GM19328 (cell line): ENCODE results near the gene CDC42SE2.
"Not testable (repeated sequence)": the region's sequence is repeated elsewhere in the genome, so short reads cannot be mapped to it uniquely, and the experiment has no call there.

ENCODE experiments used
- ATAC-seq: cut with Tn5 transposase; IDR thresholded peaks from one replicate; pipeline ENCODE4 v1.9.1; 2021; ENCODE audit warnings: mild to moderate bottlenecking, moderate library complexity; ENCODE audit not compliant: unreplicated experiment

The CDC42SE2 gene

DNA sequence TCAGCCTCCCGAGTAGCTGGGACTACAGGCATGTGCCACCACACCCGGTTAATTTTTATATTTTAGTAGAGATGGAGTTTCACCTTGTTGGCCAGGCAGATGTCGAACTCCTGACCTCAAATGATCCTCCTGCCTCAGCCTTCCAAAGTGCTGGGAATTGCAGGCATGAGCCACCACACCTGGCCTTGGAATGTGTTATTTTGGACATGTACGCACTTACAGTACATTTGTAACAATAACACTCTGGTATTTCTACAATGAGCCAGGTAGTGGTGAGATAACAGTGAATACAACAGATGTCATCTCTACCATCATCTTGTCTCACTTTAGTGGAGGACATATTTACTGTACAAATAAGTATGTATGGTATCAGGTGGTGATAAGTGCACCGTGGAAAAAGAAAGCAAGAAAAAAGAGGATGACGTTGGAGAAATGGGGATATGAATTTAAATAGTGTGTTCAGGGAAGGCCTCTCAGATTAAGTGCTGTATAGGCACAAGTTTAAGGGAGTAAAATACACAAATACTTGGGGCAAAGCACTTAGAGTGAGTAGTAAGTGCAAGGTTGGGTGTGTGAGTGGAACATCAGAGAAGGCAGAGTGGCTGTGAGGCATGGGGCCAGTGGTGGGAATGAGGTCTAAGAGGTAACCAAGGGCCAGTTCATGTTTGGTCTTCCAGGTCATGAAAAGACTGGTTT lies 100.1 kb downstream of the CDC42SE2 start:
- ATAC-seq = no peak

DNA sequence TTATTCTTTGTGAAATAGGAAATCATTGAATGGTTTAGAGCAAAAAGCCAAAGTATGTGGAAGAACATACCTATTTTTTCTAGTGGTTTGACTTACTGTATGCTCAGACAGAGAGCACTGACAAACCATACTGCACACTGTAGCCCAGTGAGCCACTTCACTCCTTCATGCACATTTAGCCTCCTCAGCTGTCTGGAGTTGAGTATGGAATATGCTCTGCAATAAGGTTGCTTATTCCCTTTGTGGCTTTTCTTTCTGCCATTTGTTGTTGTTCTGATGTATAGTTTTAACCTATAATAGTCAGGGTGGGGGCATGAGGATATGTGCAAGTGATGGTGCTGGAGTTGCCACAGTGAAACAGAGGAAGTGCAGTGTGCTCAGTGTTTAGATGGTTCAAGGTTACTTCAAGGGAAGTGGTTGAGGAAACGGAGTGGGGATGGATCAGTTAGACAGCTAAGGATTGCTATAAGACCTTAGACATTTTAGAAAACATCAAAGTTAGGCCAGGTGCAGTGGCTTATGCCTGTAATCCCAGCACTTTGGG lies 100.7 kb downstream of the CDC42SE2 start:
- ATAC-seq = no peak

DNA sequence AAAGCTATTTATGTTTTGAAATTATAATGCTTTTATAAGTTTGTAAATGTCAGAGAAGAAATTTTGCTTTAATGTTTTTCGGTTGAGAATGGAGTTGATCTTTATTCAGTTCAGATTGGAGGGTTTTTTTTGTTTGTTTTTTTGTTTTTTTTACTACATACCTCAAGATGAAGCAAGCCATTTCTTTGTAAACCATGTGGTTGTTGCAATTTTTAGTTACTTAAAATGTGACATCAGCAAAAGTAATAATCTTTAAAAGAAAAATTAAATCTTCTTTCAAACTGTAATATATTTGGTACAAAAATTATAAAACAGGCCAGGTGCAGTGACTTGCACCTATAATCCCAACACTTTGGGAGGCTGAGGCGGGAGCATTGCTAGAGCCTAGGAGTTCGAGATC lies 102.6 kb downstream of the CDC42SE2 start:
- ATAC-seq = no peak

DNA sequence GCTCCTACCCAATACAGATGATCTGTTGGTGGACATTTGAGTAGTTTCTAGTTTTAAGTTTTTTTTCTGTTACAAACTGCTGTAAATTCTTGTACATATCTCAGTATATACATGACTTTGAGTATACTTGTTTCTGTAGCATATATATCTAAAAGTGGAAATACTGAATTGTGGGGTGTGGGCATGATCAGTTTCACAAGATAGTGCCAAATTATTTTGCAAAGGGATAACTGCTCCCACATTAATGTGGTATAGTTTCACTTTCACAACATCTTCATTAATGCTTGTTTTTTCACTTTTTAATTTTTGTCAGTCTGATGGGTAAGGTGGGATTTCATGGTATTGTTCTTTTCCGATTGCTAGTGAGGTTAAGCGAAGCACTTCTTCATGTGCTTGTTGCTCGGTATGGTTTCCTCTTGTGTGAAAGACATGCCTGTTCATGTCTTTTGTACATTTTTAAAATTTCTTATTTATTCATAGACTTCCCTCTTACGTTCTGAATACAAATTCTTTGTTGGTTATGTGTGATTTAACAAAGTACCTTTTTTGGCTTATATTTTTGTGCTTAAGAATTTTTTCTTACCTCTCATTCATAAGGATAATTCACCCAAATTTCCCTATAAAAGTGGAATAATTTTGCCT lies 103.5 kb downstream of the CDC42SE2 start:
- no peak for ATAC-seq

DNA sequence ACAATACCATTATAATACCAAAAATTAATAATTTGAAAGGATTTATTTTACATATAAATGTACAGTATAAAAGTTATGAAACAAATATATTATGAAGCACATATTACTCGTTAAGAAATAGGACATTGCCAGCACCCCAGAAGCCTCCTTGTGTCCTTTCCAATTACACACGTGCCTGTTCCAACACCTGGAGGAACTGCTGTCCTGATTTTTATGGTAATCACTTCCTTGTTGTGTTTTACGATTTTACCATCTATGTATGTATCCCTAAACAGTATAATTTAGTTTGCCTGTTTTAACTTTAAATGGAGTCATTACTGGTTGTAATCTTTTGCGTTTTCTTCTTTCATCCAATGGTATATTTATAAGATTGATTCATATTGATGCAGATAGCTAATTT lies 105.0 kb downstream of the CDC42SE2 start:
- no peak for ATAC-seq

DNA sequence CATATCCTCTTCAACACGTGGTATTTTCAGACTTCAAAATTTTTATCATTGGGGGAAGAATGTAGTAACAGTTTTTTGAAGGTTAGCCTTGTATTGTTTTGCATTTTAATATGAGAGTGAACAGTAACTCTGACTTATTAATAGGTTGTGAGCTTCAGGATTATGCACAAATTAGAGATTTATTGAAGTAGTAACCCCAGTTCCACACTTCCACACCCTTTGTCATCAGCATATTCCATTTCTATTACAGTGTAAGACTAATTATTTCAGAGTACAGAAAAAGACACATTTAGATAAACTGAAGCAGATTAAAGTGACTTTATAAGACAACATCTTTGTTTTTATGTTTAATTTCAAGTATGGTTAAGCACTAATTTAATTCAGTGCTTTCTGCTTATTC lies 105.7 kb downstream of the CDC42SE2 start:
- ATAC-seq = no peak

DNA sequence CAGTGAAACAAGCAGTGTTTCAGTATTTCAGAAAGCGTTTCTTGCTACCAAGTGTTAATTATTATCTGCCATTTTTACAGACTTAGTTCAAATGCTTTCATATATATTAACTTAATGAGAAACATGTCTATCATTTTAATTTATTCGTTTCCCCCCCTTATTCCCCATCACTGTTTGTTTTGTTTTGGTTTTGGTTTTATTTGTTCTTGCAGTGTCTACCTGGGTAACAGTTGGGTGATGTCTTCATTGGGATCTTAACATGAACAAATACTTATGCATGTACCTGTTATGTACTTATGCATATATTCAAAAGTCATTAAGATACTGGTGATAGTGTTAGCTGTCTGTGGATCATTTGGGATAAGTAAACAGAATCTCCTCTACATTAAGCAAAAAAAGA lies 108.0 kb downstream of the CDC42SE2 start:
- no peak for ATAC-seq

DNA sequence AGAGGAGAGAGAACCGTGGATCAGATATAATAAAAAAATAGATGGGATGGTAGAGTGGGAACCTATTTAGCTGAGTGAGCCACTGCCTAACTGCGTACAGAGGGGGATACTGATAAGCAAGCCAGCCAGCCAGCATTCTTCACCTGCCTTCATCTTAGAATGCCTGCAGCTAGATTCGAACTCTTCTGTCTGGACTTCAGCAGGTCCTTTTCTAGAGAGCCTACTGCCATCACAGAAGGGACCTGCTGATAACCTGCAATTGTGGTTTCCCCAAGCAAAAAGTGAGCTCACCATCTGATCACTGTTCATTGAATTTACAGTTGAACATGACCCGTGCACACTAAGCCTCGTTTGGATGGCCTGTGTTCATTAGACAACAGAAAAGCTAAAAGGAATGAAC lies 109.4 kb downstream of the CDC42SE2 start:
- ATAC-seq = no peak

DNA sequence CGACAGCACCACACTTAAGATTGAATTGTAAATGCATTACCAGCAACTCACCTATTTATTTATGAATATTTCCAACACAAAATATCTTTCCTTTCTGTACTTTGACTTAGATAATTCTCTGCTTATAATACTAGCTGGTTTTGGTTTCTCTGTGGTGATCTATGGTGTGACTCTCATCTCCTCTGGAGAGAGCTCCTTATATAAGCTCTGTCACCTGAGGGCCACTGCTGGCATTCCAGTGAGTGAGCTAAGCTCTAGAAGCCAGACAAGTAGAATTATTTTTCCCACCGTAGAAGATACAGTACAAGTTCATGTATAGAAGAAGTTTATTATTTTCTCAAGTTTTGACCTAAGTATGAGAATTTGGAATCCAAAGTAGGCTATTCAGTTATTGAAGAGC lies 111.5 kb downstream of the CDC42SE2 start:
- no peak for ATAC-seq

DNA sequence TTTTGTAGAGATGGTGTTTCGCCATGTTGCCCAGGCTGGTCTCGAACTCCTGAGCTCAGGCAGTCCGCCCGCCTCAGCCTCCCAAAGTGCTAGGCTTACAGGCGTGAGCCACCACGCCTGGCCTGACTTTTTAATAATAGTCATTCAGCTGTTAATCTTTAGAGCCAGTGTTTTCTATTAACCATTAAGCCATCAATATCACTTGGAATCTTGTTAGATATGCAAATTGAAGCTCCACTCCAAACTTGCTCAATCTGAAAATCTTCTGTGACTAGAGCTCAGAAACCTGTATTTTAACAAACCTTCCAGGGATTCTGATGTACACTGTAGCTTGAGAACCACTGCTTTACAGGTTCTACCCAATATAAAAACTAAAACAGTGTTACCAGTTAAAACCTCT lies 113.5 kb downstream of the CDC42SE2 start:
- ATAC-seq = no peak

DNA sequence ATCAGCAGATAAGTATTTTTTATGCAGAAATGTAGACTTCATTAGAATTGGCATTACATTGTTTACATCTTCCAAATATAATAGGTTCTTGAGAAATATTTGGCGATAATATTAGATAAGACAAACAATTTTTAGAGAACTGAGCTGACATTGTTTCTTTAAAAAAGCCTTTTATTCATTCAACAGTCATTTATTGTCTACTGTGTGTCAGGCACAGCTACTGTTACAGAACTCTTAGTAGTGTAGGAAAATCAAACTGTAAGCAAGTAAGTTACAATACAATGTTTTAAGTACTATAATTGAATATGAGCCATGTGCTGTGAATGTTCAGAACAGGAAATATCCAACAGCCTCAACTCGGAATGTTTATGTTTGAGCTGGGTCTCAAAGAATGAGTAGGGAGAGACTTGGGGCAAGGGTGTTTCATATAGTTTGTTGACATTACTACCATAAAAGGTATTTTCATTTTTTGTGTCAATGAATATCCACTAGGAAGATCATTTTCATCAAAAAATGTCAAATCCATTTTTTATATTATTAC lies 114.0 kb downstream of the CDC42SE2 start:
- ATAC-seq = no peak

DNA sequence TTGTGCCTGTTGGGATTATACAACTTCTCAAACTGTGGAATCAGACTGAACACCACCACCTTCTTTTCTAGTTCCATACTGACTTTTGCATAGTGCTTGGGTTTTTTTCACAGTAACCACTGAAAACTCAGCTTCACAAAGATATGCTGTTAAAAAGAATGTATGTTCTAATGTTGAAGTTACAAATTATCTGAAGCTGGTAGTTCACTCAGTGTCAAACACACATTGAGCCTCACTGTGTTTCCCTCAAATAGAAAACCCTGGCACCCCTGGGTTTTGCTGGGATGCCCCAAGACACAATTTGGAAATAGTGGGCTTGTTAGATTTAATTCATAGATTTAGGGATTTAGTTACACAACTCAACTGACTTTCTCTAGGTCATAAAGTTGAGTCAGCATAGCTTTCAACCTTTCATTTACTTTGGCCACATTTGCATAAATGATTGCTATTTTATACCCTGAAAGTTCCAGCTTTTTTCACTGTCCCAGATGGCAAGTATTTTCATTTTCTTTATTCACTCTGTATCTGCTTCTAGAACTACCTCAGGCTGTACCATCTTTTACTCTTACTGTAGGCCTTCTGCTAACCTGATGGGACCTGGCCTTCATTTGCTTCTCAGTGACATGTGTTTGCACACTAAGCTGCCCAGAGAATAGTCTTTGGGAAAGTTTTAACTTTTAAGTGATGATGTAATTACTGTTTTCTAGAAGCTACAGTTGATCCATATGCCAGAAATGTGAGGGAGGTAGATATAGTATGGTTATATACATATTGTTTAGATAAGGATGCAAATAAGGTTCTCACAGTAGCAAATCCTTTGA lies 115.1 kb downstream of the CDC42SE2 start:
- ATAC-seq = no peak

DNA sequence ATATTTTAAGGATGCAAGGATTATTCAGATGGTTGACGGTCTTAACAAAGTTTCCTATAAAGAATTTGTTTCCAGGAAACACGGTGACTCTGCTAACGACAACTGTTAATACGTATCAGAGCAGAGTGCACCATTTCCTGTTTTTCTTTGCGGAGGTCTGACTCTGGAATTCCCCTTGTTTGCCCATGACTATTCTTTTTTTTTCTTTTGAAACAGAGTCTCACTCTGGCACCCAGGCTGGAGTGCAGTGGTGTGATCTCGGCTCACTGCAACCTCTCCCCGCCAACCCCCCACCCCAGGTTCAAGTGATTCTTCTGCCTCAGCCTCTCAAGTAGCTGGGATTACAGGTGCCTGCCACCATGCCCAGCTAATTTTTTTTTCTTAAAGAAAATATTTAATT lies 115.9 kb downstream of the CDC42SE2 start:
- peak; percentile 26 for ATAC-seq

DNA sequence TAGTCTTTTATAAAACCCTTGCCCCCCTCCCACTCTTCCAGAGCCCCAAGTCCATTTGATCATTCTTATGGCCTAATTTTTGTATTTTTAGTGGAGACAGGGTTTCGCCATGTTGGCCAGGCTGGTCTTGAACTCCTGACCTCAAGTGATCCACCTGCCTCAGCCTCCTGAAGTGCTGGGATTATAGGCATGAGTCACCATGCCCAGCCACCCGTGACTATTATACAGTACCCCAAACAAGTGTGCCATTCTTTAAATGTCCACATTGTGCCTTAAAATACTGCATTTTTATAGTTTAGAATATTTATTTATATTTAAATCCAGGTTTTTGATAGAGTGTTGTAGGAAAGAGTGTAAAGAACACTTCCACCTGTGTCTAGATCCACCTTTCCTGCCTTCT lies 116.4 kb downstream of the CDC42SE2 start:
- not testable (repeated sequence) for ATAC-seq

DNA sequence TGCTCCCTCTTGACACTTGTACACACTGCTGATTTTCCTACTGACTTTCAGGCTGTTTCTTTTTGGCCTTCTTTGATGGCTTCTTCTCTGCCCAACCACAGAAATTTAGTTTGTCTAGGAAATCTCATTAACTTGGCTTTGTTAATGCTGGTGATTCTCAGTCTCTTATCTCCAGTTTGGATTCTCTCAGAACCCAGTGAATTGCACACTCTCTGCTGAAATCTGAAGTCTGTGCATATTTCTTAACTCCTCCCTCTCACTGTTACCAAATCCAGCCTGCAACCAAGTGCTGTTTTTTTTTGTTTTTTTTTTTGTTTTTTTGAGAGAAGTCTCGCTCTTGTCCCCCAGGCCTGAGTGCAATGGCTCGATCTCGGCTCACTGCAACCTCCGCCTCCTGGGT lies 117.2 kb downstream of the CDC42SE2 start:
- no peak for ATAC-seq

DNA sequence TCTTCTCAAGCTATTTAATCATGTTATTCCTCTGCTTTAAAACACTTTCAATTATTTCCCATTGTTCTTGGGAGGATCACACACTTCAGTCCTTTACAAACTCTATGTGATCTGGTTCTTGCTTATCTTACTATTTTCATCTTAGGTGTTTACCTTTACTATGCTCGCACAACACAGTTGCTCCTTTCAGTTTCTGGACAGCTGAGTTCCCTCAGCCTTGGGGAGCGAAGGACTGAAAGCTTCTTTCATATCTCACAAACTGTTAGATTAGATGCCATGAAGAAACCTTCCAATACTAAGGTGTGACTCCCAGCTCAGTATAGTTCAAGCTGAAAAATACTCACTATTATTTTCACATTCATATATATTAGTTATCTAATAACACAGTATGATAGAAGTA lies 117.9 kb downstream of the CDC42SE2 start:
- ATAC-seq = peak; percentile 41

DNA sequence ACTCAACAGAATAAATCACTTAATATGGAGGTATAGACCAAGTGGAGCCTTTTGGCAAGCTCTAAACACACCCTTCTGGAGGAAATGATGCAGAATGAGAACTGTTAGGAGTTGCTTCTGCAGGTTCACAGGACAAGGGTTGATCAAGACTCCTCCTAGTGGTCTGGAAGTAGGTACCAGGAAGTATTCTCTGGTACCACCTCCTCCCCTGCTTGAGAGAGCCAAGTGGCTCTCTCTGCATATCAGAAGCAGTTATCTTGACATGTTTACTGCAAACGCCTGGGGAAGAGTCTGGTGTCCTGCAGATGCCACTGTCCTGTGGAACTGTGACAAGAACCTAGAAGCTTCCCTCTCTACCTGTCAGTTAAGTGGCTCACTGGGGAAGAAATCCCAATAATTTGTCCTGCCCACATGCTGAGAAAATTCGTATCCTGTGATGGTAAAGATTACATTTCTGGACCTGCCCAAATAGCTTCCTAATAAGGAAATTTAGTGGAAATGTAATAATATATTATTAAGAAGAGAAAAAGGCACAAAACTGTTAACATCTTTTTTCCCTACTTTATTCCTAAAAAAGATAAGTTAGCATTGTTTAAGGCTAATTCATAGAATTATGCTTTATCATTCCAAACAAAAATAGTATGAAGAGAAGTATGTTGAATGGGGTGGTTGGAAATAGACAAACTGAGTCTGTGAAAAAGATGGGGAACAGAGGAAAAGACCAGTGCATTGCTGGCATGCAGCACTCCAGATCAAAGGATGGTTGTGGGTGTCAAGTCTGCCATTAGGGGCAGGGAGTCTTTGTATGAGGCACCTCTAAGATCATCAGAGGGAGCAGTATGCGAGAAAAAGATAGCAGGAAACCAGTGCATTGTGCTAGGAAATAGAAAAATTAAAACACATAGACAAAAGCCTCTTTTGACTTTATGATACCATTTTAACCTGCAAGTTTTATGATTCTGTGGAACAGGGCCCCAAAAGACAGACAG lies 118.8 kb downstream of the CDC42SE2 start:
- peak; percentile 58 for ATAC-seq

DNA sequence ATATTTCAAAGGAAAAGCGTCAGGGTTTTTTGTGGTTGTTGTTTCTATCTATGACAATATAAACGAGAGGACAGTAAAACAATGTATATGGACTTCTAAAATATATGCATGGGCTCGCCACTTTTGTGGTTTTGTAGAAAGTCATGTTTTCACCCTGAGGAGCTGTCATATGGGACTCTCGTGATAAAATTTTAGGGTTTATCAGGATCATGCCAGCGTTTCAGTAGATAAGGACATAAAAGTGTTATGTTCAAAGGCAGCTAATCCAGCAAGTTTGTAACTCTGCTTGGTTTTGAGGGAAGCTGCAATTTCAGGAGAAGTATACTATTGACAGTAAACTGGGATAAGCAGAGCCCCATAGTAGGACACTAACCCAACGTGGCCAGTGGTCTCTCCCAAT lies 120.3 kb downstream of the CDC42SE2 start:
- ATAC-seq = no peak

DNA sequence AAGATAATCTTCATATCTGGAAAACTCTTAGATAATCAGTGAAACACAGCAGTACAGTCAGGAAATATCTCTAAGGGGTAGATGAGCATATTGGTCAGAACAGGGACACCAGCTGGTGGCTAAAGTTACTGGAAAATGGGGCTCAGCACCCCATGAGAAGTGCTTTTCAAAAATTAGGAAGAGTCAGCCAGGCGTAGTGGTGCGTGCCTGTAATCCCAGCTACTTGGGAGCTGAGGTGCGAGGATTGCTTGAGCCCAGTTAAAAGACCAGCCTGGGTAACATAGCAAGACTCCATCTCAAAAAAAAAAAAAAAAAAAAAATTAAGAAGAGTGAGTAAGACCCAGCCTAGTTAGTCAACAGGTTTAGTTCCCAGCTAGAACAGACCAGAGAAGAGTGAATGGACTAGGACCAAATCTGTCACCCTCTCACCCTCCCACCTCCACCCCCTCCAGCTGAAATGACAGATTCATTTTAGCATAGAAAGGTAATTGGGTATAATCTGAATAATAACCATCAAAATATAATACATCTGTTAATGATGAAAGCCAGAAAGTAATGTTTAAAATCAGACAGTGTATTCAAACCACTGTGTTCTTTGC lies 120.9 kb downstream of the CDC42SE2 start:
- no peak for ATAC-seq

DNA sequence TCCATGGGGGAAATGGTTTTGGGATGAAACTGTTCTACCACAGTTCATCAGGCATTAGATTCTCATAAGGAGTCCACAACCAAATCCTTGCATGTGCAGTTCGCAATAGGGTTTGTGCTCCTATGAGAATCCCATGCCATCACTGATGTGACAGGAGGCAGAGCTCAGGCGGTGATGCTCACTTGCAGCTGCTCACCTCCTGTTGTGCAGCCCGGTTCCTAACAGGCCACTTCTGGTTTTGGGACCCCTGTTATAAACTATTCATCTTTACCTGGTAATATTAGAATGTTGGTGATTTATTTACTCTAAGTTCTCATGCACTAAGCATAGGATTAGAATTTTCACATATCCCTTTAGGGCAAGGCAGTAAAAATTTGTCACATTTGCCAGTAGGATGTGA lies 122.3 kb downstream of the CDC42SE2 start:
- no peak for ATAC-seq
